ENCODE results near the gene FADS2. TPM values are rescaled to one million over a fixed set of nuclear protein-coding genes. Genes with fewer than 3 reads are reported as not detected.

Gene FADS2
- total and polyA plus RNA-seq, 2 of the 13 experiments (the other 11 are each of a cell fraction or from before 2014, with no cell fraction given) = 90.1 to 124 TPM

DNA sequence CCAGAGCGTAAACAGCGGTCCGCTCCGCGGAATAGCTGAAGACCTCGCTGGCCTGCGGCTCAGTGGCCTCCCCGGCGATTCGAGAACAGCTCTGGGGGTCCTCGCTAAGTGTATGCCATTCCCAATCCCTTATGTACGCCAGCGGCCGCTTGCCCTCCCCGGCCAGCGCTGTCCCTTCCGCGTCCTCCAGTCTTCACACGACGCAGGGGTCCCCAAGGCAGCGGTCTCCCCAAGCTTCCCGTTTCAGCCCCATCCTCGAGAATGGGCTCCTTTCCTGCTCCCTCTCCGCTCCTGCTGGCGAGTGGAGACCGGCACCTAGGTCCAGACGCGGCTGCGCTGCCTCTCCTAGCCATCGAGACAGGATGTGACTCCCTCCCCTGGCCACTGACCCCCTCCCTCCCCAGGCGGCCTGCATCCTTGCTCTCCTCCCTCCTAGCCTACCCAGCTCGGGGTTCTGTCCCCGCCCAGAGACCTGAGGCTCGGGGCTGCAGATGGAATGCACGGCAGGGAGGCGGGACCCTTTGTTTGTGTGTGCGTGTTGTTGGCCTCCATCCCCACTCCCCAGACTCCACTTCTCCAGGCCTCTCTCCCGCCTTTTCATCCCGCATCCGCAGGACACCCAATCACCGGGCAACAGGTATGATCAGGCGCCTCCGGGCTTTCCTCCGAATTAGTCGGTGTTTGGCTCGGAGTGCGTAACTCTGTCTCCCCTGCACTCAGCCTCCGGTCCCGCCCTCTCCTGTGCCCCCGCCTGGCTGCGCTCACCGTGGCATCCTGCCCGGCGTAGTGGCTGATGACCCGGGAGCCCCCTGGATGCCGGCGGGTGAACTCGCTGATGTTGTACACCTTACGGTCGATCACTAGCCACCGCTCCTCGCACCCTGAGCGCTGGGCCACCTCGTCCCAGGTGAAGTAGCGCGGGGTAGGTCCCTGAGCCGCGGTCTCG lies 12.0 kb upstream of the FADS2 start (continued):
- TF ChIP-seq, protein P1, sequence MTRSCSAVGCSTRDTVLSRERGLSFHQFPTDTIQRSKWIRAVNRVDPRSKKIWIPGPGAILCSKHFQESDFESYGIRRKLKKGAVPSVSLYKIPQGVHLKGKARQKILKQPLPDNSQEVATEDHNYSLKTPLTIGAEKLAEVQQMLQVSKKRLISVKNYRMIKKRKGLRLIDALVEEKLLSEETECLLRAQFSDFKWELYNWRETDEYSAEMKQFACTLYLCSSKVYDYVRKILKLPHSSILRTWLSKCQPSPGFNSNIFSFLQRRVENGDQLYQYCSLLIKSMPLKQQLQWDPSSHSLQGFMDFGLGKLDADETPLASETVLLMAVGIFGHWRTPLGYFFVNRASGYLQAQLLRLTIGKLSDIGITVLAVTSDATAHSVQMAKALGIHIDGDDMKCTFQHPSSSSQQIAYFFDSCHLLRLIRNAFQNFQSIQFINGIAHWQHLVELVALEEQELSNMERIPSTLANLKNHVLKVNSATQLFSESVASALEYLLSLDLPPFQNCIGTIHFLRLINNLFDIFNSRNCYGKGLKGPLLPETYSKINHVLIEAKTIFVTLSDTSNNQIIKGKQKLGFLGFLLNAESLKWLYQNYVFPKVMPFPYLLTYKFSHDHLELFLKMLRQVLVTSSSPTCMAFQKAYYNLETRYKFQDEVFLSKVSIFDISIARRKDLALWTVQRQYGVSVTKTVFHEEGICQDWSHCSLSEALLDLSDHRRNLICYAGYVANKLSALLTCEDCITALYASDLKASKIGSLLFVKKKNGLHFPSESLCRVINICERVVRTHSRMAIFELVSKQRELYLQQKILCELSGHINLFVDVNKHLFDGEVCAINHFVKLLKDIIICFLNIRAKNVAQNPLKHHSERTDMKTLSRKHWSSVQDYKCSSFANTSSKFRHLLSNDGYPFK (CRISPR knock-in tag; IDR thresholded peaks at IDR 0.05; ENCODE audit: borderline replicate concordance) = peak; percentile 56; the same call in 1 of the 2 replicates
- TF ChIP-seq ELF3 (CRISPR knock-in tag; IDR thresholded peaks at IDR 0.05) (no peak), DNMT1 (CRISPR knock-in tag; IDR thresholded peaks at IDR 0.05) (0 out of 2 replicates have a peak, but pooled peaks have one; percentile 20), ZNF230 (CRISPR knock-in tag; IDR thresholded peaks at IDR 0.05) (no peak), PITX1 (CRISPR knock-in tag; IDR thresholded peaks at IDR 0.05) (no peak), SP4 (CRISPR knock-in tag; IDR thresholded peaks at IDR 0.05) (no peak), ZNF333 (CRISPR knock-in tag; IDR thresholded peaks at IDR 0.05; ENCODE audit: borderline replicate concordance) (0 out of 2 replicates have a peak, but pooled peaks have one; percentile 81), RARA (CRISPR knock-in tag; IDR thresholded peaks at IDR 0.05) (no peak; the same call in 1 of the 2 replicates), MTA1 (CRISPR knock-in tag; IDR thresholded peaks at IDR 0.05; ENCODE audit: borderline replicate concordance) (no peak), RXRA (CRISPR knock-in tag; IDR thresholded peaks at IDR 0.05) (peak; percentile 7; the same call in 1 of the 2 replicates), PTBP1 (IDR thresholded peaks at IDR 0.05; ENCODE audit: low read depth, low read length, poor library complexity, severe bottlenecking) (no peak), RXRB (CRISPR knock-in tag; IDR thresholded peaks at IDR 0.05; ENCODE audit: borderline replicate concordance) (no peak), ZNF552 (CRISPR knock-in tag; IDR thresholded peaks at IDR 0.05; ENCODE audit: borderline replicate concordance) (0 out of 2 replicates have a peak, but pooled peaks have one; percentile 35), PAF1 (CRISPR knock-in tag; IDR thresholded peaks at IDR 0.05) (no peak), ZFX (CRISPR knock-in tag; IDR thresholded peaks at IDR 0.05; ENCODE audit: low read depth) (peak; percentile 63)
- TF ChIP-seq, protein P2, sequence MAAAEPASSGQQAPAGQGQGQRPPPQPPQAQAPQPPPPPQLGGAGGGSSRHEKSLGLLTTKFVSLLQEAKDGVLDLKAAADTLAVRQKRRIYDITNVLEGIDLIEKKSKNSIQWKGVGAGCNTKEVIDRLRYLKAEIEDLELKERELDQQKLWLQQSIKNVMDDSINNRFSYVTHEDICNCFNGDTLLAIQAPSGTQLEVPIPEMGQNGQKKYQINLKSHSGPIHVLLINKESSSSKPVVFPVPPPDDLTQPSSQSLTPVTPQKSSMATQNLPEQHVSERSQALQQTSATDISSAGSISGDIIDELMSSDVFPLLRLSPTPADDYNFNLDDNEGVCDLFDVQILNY (CRISPR knock-in tag; conservative IDR thresholded peaks at IDR 0.05) = no peak
- TF ChIP-seq, protein P3, sequence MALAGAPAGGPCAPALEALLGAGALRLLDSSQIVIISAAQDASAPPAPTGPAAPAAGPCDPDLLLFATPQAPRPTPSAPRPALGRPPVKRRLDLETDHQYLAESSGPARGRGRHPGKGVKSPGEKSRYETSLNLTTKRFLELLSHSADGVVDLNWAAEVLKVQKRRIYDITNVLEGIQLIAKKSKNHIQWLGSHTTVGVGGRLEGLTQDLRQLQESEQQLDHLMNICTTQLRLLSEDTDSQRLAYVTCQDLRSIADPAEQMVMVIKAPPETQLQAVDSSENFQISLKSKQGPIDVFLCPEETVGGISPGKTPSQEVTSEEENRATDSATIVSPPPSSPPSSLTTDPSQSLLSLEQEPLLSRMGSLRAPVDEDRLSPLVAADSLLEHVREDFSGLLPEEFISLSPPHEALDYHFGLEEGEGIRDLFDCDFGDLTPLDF (CRISPR knock-in tag; IDR thresholded peaks at IDR 0.05) = no peak
- TF ChIP-seq, protein P4, sequence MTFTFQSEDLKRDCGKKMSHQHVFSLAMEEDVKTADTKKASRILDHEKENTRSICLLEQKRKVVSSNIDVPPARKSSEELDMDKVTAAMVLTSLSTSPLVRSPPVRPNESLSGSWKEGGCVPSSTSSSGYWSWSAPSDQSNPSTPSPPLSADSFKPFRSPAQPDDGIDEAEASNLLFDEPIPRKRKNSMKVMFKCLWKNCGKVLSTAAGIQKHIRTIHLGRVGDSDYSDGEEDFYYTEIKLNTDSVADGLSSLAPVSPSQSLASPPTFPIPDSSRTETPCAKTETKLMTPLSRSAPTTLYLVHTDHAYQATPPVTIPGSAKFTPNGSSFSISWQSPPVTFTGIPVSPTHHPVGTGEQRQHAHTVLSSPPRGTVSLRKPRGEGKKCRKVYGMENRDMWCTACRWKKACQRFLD (CRISPR knock-in tag; IDR thresholded peaks at IDR 0.05; ENCODE audit: borderline replicate concordance) = no peak; the same call in 1 of the 2 replicates
- TF ChIP-seq, protein P5, sequence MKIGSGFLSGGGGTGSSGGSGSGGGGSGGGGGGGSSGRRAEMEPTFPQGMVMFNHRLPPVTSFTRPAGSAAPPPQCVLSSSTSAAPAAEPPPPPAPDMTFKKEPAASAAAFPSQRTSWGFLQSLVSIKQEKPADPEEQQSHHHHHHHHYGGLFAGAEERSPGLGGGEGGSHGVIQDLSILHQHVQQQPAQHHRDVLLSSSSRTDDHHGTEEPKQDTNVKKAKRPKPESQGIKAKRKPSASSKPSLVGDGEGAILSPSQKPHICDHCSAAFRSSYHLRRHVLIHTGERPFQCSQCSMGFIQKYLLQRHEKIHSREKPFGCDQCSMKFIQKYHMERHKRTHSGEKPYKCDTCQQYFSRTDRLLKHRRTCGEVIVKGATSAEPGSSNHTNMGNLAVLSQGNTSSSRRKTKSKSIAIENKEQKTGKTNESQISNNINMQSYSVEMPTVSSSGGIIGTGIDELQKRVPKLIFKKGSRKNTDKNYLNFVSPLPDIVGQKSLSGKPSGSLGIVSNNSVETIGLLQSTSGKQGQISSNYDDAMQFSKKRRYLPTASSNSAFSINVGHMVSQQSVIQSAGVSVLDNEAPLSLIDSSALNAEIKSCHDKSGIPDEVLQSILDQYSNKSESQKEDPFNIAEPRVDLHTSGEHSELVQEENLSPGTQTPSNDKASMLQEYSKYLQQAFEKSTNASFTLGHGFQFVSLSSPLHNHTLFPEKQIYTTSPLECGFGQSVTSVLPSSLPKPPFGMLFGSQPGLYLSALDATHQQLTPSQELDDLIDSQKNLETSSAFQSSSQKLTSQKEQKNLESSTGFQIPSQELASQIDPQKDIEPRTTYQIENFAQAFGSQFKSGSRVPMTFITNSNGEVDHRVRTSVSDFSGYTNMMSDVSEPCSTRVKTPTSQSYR (CRISPR knock-in tag; IDR thresholded peaks at IDR 0.05; ENCODE audit: borderline replicate concordance) = 0 out of 2 replicates have a peak, but pooled peaks have one; percentile 4

All from HepG2 (cell line).